ENCODE data around the gene CYTH4. TPM values are rescaled to one million over a fixed set of nuclear protein-coding genes. Genes with fewer than 3 reads are reported as not detected.

CYTH4 gene
- total and polyA plus RNA-seq, 2 donors (not counting 3 experiments of a cell fraction or from before 2014, with no cell fraction given), result 0.06 TPM; not detected in 1

DNA sequence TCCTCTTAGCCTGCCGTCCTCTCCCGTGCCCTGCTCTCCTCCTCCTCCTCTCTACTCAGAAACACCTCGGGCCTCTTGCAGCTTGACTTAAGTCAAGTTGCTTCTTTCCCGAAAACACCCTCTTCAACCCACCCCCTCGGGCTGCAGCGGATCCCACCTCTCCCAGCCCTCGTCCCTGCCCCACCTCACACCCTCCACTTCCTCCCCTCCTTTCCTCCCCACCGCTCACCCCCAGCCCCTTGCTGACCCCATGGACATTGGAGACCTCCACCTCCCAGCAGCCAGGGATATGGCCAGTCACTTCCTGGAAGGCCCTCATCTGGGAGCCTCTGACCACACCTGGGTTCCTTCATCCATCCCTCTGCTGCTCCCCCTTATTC, 8.5 kb upstream of the CYTH4 start:
- intact Hi-C loops (cut with micrococcal nuclease) (no loop called here), dilution Hi-C loops (cut with MboI; ENCODE audit: extremely low pct_ligation_motif_present, low sequenced_read_pairs) (no loop called here)
- peaks cover 11% of the 10 kb centered on the region for H3K4me1 ChIP-seq (ENCODE audit: control insufficient read depth, extremely low read depth, insufficient read depth, low read length)
- DNase-seq (ENCODE audit: low read depth, low spot score) (no peak), FAIRE-seq (no peak)
- H2AFZ ChIP-seq (ENCODE audit: low read depth, low read length), result no peak overlapping the region
- POLR2A ChIA-PET, result no interaction called here
- CTCF ChIA-PET, result interaction anchor here (1.1 to 2.5 kb wide), 3 partner anchors 9 to 181 kb away, joined by 3 to 12 read pairs (median 9); partner anchors contain the start of gene CYTH4
- no peaks in the 10 kb centered on the region for H3K9me3 ChIP-seq (replicated peaks; ENCODE audit: control insufficient read depth, insufficient read depth, low read length)
- no peaks in the 10 kb centered on the region for H3K9me1 ChIP-seq (replicated peaks; ENCODE audit: control insufficient read depth, extremely low read depth, insufficient read depth, low read length)
- BruUV-seq (replicated peaks), result no TSS peak
- H3K4me2 ChIP-seq (ENCODE audit: insufficient read depth, low read length), result no peak overlapping the region
- no peaks in the 10 kb centered on the region for H3K27me3 ChIP-seq (ENCODE audit: control insufficient read depth in 2 of 2, insufficient read depth in 2 of 2, low read length in 2 of 2)
- no peaks in the 10 kb centered on the region for H3K79me2 ChIP-seq (ENCODE audit: control insufficient read depth, insufficient read depth, low read length)
- H3K27ac ChIP-seq (ENCODE audit: insufficient read depth, low read depth, low read length), result no peak overlapping the region
- H4K20me1 ChIP-seq (replicated peaks; ENCODE audit: control insufficient read depth, extremely low read depth, insufficient read depth, low read length), result no peaks in the 10 kb centered on the region
- TF ChIP-seq POLR2AphosphoS5 (IDR thresholded peaks at IDR 0.05; ENCODE audit: insufficient read depth, low read depth, low read length) (no peak), EZH2 (IDR thresholded peaks at IDR 0.05; ENCODE audit: borderline replicate concordance, low read depth, low read length, severe bottlenecking) (no peak), POLR2A (IDR thresholded peaks at IDR 0.05; ENCODE audit: low read depth, low read length) (no peak), JUN (IDR thresholded peaks at IDR 0.05; ENCODE audit: borderline replicate concordance, insufficient read depth, insufficient read length, low read depth) (no peak), FOS (IDR thresholded peaks at IDR 0.05; ENCODE audit: borderline replicate concordance, insufficient read depth, low read length) (no peak), MYC (IDR thresholded peaks at IDR 0.05; ENCODE audit: low read depth, low read length) (no peak), GATA2 (IDR thresholded peaks at IDR 0.05; ENCODE audit: insufficient read depth, insufficient read length, low read depth, low read length) (no peak)
- TF ChIP-seq, protein P1, sequence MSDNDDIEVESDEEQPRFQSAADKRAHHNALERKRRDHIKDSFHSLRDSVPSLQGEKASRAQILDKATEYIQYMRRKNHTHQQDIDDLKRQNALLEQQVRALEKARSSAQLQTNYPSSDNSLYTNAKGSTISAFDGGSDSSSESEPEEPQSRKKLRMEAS (IDR thresholded peaks at IDR 0.05; ENCODE audit: insufficient read depth, insufficient read length), result no peak
- TF ChIP-seq, protein P2, sequence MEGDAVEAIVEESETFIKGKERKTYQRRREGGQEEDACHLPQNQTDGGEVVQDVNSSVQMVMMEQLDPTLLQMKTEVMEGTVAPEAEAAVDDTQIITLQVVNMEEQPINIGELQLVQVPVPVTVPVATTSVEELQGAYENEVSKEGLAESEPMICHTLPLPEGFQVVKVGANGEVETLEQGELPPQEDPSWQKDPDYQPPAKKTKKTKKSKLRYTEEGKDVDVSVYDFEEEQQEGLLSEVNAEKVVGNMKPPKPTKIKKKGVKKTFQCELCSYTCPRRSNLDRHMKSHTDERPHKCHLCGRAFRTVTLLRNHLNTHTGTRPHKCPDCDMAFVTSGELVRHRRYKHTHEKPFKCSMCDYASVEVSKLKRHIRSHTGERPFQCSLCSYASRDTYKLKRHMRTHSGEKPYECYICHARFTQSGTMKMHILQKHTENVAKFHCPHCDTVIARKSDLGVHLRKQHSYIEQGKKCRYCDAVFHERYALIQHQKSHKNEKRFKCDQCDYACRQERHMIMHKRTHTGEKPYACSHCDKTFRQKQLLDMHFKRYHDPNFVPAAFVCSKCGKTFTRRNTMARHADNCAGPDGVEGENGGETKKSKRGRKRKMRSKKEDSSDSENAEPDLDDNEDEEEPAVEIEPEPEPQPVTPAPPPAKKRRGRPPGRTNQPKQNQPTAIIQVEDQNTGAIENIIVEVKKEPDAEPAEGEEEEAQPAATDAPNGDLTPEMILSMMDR (IDR thresholded peaks at IDR 0.05; ENCODE audit: extremely low read depth in 1 of 2, insufficient read depth in 1 of 2, low read depth in 1 of 2, low read length in 2 of 2), result no peak
- no peaks in the 10 kb centered on the region for H3K36me3 ChIP-seq (ENCODE audit: control insufficient read depth in 2 of 2, extremely low read depth in 1 of 2, insufficient read depth in 2 of 2, low read length in 2 of 2)
- H3K9ac ChIP-seq (replicated peaks; ENCODE audit: extremely low read depth, insufficient read depth, low read length), result no peak overlapping the region
- H3K4me3 ChIP-seq (replicated peaks in 1 of 3; ENCODE audit: insufficient read depth in 1 of 3, low read depth in 1 of 3, low read length in 3 of 3), result no peak overlapping the region

All from endothelial cell of umbilical vein (primary cell).